Right atrium auricular region (tissue), 2 donors: ENCODE results near the gene CTTN. TPM values are rescaled to one million over a fixed set of nuclear protein-coding genes. Genes with fewer than 3 reads are reported as not detected.

Experiments used
- DNase-seq: peaks from one replicate; pipeline ENCODE4 v3.0.0-alpha.2; 2019; ENCODE audit warnings: low spot score
- H3K27ac ChIP-seq, 2 donors: fragments of 200-600 bp; sonication (generic); 1 replicate in 1 of 2; 2 replicates in 1 of 2; pipeline ENCODE4 v1.5.1; 2016 to 2019
- H3K27me3 ChIP-seq, 2 donors: fragments of 200-600 bp; sonication (generic); one replicate each; pipeline versions ENCODE4 v1.5.1 to v1.6.0; 2017 to 2019
- H3K36me3 ChIP-seq: fragments of 200-600 bp; sonication (generic); one replicate; pipeline ENCODE4 v1.5.1; 2016
- H3K4me1 ChIP-seq, 2 donors: fragments of 200-600 bp; sonication (generic); one replicate each; pipeline versions ENCODE4 v1.5.1 to v1.6.0; 2017 to 2019
- H3K4me3 ChIP-seq, 2 donors: fragments of 200-600 bp; sonication (generic); 1 replicate in 1 of 2; 2 replicates in 1 of 2; pipeline ENCODE4 v1.5.1; 2017 to 2019; ENCODE audit warnings: mild to moderate bottlenecking in 1 of 2, moderate library complexity in 1 of 2
- H3K9me3 ChIP-seq, 2 donors: fragments of 200-600 bp; sonication (generic); one replicate each; pipeline ENCODE4 v1.5.1; 2019
- CTCF ChIP-seq, 2 donors: fragments of 200-600 bp; sonication (generic); IDR thresholded peaks; one replicate each; pipeline ENCODE4 v1.5.1; 2019; ENCODE audit warnings: antibody characterized with exemption in 2 of 2
- total RNA-seq, 2 donors: library from RNA; depleted of rRNA; stranded (reverse); fragments of >200 nt; gene quantifications; one replicate each; pipeline ENCODE4 v1.1.0, GENCODE V29; 2016

The CTTN gene
- total RNA-seq, 2 donors from 2014 or later: 67.0 to 99.2 TPM

GRCh38 chr11:70371241-70371640, 27.1 kb upstream of the CTTN start:
- Histone ChIP-seq H3K4me1 (no peaks in the 10 kb centered on the region), H3K27ac (no peak overlapping the region), H3K9me3 (no peaks in the 10 kb centered on the region), H3K4me3 (no peak overlapping the region), H3K27me3 (no peaks in the 10 kb centered on the region), H3K36me3 (peaks cover 41% of the 10 kb centered on the region)
- TF ChIP-seq CTCF (IDR thresholded peaks at IDR 0.05): no peak
- no peak for DNase-seq

GRCh38 chr11:70372076-70372475, 26.3 kb upstream of the CTTN start:
- Histone ChIP-seq H3K4me1 (no peaks in the 10 kb centered on the region), H3K9me3 (no peaks in the 10 kb centered on the region), H3K36me3 (peaks cover 50% of the 10 kb centered on the region), H3K27me3 (no peaks in the 10 kb centered on the region), H3K27ac (no peak overlapping the region), H3K4me3 (no peak overlapping the region)
- no peak for DNase-seq
- TF ChIP-seq CTCF (IDR thresholded peaks at IDR 0.05): no peak

- DNase-seq: no peak
- TF ChIP-seq CTCF (IDR thresholded peaks at IDR 0.05): no peak
- Histone ChIP-seq H3K4me1 (no peaks in the 10 kb centered on the region), H3K4me3 (no peak overlapping the region), H3K36me3 (peaks cover 71% of the 10 kb centered on the region), H3K9me3 (no peaks in the 10 kb centered on the region), H3K27me3 (no peaks in the 10 kb centered on the region), H3K27ac (no peak overlapping the region)
Observed at GRCh38 chr11:70376621-70377020, 21.7 kb upstream of the CTTN start.

- TF ChIP-seq CTCF (IDR thresholded peaks at IDR 0.05): no peak
- no peak for DNase-seq
- peaks cover 64% of the 10 kb centered on the region for H3K36me3 ChIP-seq
- no peak overlapping the region for H3K27ac ChIP-seq
- H3K4me3 ChIP-seq: no peak overlapping the region
- no peaks in the 10 kb centered on the region for H3K27me3 ChIP-seq
- no peaks in the 10 kb centered on the region for H3K4me1 ChIP-seq
- no peaks in the 10 kb centered on the region for H3K9me3 ChIP-seq
Observed at GRCh38 chr11:70377645-70378044, 20.7 kb upstream of the CTTN start.

GRCh38 chr11:70378506-70379134, 19.7 kb upstream of the CTTN start:
- Histone ChIP-seq H3K9me3 (no peaks in the 10 kb centered on the region), H3K27me3 (no peaks in the 10 kb centered on the region), H3K27ac (no peak overlapping the region), H3K4me3 (no peak overlapping the region), H3K36me3 (peaks cover 55% of the 10 kb centered on the region), H3K4me1 (no peaks in the 10 kb centered on the region)
- TF ChIP-seq CTCF (IDR thresholded peaks at IDR 0.05): no peak
- DNase-seq: no peak

- no peak for TF ChIP-seq CTCF (IDR thresholded peaks at IDR 0.05)
- Histone ChIP-seq H3K4me3 (no peak overlapping the region), H3K36me3 (peaks cover 38% of the 10 kb centered on the region), H3K27ac (no peak overlapping the region), H3K4me1 (no peaks in the 10 kb centered on the region), H3K27me3 (no peaks in the 10 kb centered on the region), H3K9me3 (no peaks in the 10 kb centered on the region)
- no peak for DNase-seq
Observed at GRCh38 chr11:70381350-70381749, 17.0 kb upstream of the CTTN start.
